ENCODE data around the gene FGF11. TPM values are rescaled to one million over a fixed set of nuclear protein-coding genes. Genes with fewer than 3 reads are reported as not detected.

FGF11 gene
- total and polyA plus RNA-seq, 2 of the 13 experiments (the other 11 are each of a cell fraction or from before 2014, with no cell fraction given), result 0.20 to 7.6 TPM

DNA sequence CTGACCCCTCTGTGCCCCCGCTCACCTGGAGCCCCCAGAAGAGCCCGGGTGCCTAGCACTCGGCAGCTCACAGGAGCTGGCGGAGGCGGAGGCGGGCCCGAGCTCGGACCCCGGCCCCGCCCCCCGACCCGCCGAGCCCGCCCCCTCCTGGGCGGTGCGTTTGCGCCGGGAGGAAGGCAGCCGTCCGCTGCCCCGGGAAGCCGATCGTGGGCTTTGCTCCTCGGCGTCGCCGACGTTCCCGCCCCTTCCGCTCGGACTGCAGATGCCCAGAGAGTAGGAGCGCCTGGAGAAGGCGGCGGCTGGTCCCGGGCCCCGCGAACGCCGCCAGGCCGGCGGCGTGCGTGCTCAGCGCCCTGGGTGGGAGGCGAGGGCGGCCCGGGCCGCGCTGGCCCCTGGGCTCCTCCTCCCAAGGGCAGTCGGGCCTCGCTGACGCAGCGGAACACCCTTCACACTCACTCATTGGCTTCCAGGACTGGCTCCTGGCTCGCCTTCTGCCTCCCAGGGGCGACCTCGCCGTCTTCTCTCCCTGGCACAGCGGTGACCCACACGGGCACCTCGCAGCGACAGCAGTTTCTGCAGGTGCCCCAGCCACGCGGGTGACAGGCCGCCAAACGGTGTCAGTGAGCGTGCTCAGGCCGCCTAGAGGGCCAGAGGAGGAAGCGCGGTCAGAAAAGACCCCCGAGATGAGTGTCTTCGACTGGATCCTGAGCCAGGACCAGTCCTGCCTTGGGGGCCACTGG, 44.7 kb upstream of the FGF11 start, which contains the start of gene PLSCR3 (continued):
- TF ChIP-seq, protein P1, sequence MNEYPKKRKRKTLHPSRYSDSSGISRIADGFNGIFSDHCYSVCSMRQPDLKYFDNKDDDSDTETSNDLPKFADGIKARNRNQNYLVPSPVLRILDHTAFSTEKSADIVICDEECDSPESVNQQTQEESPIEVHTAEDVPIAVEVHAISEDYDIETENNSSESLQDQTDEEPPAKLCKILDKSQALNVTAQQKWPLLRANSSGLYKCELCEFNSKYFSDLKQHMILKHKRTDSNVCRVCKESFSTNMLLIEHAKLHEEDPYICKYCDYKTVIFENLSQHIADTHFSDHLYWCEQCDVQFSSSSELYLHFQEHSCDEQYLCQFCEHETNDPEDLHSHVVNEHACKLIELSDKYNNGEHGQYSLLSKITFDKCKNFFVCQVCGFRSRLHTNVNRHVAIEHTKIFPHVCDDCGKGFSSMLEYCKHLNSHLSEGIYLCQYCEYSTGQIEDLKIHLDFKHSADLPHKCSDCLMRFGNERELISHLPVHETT (CRISPR knock-in tag; conservative IDR thresholded peaks at IDR 0.05), result no peak; the same call in 1 of the 2 replicates
- no peak for TF ChIP-seq CEBPG (CRISPR knock-in tag; IDR thresholded peaks at IDR 0.05)
- peak; percentile 48; the same call in 1 of the 2 replicates for TF ChIP-seq KDM5B (CRISPR knock-in tag; IDR thresholded peaks at IDR 0.05; ENCODE audit: borderline replicate concordance)
- no peak for TF ChIP-seq EZH2 (conservative IDR thresholded peaks at IDR 0.05; ENCODE audit: low read depth, low read length)
- no peak for TF ChIP-seq ZNF879 (CRISPR knock-in tag; IDR thresholded peaks at IDR 0.05)
- TF ChIP-seq, protein P2, sequence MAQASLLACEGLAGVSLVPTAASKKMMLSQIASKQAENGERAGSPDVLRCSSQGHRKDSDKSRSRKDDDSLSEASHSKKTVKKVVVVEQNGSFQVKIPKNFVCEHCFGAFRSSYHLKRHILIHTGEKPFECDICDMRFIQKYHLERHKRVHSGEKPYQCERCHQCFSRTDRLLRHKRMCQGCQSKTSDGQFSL (CRISPR knock-in tag; IDR thresholded peaks at IDR 0.05), result no peak
- no peak for TF ChIP-seq ZNF30 (CRISPR knock-in tag; IDR thresholded peaks at IDR 0.05)
- no peak for TF ChIP-seq ZNF569 (CRISPR knock-in tag; IDR thresholded peaks at IDR 0.05; ENCODE audit: borderline replicate concordance)
- TF ChIP-seq MTF1 (CRISPR knock-in tag; IDR thresholded peaks at IDR 0.05), result no peak
- no peak for TF ChIP-seq ZNF34 (CRISPR knock-in tag; IDR thresholded peaks at IDR 0.05; ENCODE audit: borderline replicate concordance)
- TF ChIP-seq, protein P3, sequence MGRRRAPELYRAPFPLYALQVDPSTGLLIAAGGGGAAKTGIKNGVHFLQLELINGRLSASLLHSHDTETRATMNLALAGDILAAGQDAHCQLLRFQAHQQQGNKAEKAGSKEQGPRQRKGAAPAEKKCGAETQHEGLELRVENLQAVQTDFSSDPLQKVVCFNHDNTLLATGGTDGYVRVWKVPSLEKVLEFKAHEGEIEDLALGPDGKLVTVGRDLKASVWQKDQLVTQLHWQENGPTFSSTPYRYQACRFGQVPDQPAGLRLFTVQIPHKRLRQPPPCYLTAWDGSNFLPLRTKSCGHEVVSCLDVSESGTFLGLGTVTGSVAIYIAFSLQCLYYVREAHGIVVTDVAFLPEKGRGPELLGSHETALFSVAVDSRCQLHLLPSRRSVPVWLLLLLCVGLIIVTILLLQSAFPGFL (CRISPR knock-in tag; IDR thresholded peaks at IDR 0.05), result no peak
- TF ChIP-seq, protein P4, sequence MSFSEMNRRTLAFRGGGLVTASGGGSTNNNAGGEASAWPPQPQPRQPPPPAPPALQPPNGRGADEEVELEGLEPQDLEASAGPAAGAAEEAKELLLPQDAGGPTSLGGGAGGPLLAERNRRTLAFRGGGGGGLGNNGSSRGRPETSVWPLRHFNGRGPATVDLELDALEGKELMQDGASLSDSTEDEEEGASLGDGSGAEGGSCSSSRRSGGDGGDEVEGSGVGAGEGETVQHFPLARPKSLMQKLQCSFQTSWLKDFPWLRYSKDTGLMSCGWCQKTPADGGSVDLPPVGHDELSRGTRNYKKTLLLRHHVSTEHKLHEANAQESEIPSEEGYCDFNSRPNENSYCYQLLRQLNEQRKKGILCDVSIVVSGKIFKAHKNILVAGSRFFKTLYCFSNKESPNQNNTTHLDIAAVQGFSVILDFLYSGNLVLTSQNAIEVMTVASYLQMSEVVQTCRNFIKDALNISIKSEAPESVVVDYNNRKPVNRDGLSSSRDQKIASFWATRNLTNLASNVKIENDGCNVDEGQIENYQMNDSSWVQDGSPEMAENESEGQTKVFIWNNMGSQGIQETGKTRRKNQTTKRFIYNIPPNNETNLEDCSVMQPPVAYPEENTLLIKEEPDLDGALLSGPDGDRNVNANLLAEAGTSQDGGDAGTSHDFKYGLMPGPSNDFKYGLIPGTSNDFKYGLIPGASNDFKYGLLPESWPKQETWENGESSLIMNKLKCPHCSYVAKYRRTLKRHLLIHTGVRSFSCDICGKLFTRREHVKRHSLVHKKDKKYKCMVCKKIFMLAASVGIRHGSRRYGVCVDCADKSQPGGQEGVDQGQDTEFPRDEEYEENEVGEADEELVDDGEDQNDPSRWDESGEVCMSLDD (CRISPR knock-in tag; IDR thresholded peaks at IDR 0.05; ENCODE audit: borderline replicate concordance), result no peak
- peak; percentile 64 for TF ChIP-seq HNRNPLL (IDR thresholded peaks at IDR 0.05; ENCODE audit: low read depth, low read length, poor library complexity, severe bottlenecking)
- TF ChIP-seq, protein P5, sequence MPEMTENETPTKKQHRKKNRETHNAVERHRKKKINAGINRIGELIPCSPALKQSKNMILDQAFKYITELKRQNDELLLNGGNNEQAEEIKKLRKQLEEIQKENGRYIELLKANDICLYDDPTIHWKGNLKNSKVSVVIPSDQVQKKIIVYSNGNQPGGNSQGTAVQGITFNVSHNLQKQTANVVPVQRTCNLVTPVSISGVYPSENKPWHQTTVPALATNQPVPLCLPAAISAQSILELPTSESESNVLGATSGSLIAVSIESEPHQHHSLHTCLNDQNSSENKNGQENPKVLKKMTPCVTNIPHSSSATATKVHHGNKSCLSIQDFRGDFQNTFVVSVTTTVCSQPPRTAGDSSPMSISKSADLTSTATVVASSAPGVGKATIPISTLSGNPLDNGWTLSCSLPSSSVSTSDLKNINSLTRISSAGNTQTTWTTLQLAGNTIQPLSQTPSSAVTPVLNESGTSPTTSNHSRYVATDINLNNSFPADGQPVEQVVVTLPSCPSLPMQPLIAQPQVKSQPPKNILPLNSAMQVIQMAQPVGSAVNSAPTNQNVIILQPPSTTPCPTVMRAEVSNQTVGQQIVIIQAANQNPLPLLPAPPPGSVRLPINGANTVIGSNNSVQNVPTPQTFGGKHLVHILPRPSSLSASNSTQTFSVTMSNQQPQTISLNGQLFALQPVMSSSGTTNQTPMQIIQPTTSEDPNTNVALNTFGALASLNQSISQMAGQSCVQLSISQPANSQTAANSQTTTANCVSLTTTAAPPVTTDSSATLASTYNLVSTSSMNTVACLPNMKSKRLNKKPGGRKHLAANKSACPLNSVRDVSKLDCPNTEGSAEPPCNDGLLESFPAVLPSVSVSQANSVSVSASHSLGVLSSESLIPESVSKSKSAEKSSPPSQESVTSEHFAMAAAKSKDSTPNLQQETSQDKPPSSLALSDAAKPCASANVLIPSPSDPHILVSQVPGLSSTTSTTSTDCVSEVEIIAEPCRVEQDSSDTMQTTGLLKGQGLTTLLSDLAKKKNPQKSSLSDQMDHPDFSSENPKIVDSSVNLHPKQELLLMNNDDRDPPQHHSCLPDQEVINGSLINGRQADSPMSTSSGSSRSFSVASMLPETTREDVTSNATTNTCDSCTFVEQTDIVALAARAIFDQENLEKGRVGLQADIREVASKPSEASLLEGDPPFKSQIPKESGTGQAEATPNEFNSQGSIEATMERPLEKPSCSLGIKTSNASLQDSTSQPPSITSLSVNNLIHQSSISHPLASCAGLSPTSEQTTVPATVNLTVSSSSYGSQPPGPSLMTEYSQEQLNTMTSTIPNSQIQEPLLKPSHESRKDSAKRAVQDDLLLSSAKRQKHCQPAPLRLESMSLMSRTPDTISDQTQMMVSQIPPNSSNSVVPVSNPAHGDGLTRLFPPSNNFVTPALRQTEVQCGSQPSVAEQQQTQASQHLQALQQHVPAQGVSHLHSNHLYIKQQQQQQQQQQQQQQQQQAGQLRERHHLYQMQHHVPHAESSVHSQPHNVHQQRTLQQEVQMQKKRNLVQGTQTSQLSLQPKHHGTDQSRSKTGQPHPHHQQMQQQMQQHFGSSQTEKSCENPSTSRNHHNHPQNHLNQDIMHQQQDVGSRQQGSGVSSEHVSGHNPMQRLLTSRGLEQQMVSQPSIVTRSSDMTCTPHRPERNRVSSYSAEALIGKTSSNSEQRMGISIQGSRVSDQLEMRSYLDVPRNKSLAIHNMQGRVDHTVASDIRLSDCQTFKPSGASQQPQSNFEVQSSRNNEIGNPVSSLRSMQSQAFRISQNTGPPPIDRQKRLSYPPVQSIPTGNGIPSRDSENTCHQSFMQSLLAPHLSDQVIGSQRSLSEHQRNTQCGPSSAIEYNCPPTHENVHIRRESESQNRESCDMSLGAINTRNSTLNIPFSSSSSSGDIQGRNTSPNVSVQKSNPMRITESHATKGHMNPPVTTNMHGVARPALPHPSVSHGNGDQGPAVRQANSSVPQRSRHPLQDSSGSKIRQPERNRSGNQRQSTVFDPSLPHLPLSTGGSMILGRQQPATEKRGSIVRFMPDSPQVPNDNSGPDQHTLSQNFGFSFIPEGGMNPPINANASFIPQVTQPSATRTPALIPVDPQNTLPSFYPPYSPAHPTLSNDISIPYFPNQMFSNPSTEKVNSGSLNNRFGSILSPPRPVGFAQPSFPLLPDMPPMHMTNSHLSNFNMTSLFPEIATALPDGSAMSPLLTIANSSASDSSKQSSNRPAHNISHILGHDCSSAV (CRISPR knock-in tag; IDR thresholded peaks at IDR 0.05; ENCODE audit: borderline replicate concordance), result no peak
- TF ChIP-seq FOXJ3 (CRISPR knock-in tag; IDR thresholded peaks at IDR 0.05; ENCODE audit: borderline replicate concordance), result no peak

Measured in HepG2 (cell line).